PC-3 (cell line): ENCODE data around the gene DCAF8. TPM values are rescaled to one million over a fixed set of nuclear protein-coding genes. Genes with fewer than 3 reads are reported as not detected.
A peak's percentile ranks its signal among the peaks of the same experiment; 100 is the strongest.

Experiments
- ATAC-seq: fragments of 200-7000 bp; cut with Tn5 transposase; 2 replicates; pipeline ENCODE4 v1.9.1; 2020; ENCODE audit warnings: mild to moderate bottlenecking, moderate library complexity
- BruUV-seq: library from RNA; stranded (reverse); fragments of 400-500 nt; replicated peaks from 2 replicates; lab custom pipeline; 2021; lab: Mats Ljungman, UMichigan
- CTCF ChIA-PET: fragments of 300-600 bp; sonication (Branson Sonifier 250); formaldehyde crosslinking; loops from one replicate; lab custom pipeline; 2022; ENCODE audit warnings: antibody characterized with exemption; lab: Charles Lee
- POLR2A ChIA-PET: fragments of 300-600 bp; sonication (Branson Sonifier 250); formaldehyde crosslinking; loops from one replicate; lab custom pipeline; 2022; ENCODE audit warnings: antibody characterized with exemption; ENCODE audit not compliant: unreplicated experiment; lab: Charles Lee
- DNase-seq: peaks from one replicate; pipeline ENCODE4 v3.0.0-alpha.2; 2015
- H2AFZ ChIP-seq: fragments of 300-600 bp; sonication (generic); 2 replicates; pipeline ENCODE4 v1.6.0; 2016; ENCODE audit warnings: antibody characterized with exemption, low read length
- H3F3A ChIP-seq: fragments of 300-600 bp; sonication (generic); one replicate; pipeline ENCODE4 v1.6.0; 2017; ENCODE audit warnings: antibody characterized with exemption, low read length, control low read depth, mild to moderate bottlenecking; ENCODE audit not compliant: unreplicated experiment
- H3K27ac ChIP-seq: fragments of 300-600 bp; sonication (generic); 2 replicates; pipeline ENCODE4 v1.5.1; 2016; ENCODE audit warnings: mild to moderate bottlenecking, low read length
- H3K27me3 ChIP-seq: fragments of 300-600 bp; sonication (generic); 2 replicates; pipeline ENCODE4 v1.6.1; 2016; ENCODE audit warnings: low read length, mixed read lengths
- H3K36me3 ChIP-seq: fragments of 300-600 bp; sonication (generic); 2 replicates; pipeline ENCODE4 v1.6.1; 2016; ENCODE audit warnings: low read depth, mixed run types, low read length, mixed read lengths
- H3K4me1 ChIP-seq: fragments of 300-600 bp; sonication (generic); 2 replicates; pipeline ENCODE4 v1.5.1; 2016; ENCODE audit warnings: low read length; ENCODE audit not compliant: insufficient read depth
- H3K4me2 ChIP-seq: fragments of 300-600 bp; sonication (generic); 2 replicates; pipeline ENCODE4 v1.6.0; 2016; ENCODE audit warnings: low read length
- H3K4me3 ChIP-seq: fragments of 300-600 bp; sonication (generic); 2 replicates; pipeline ENCODE4 v1.5.1; 2016; ENCODE audit warnings: mild to moderate bottlenecking, low read length, mixed read lengths
- H3K79me2 ChIP-seq: fragments of 300-600 bp; sonication (generic); 2 replicates; pipeline ENCODE4 v1.6.1; 2017; ENCODE audit warnings: low read length, mixed read lengths
- H3K9ac ChIP-seq: fragments of 300-600 bp; sonication (generic); 2 replicates; pipeline ENCODE4 v1.6.0; 2016; ENCODE audit warnings: mild to moderate bottlenecking, low read length
- H3K9me2 ChIP-seq: fragments of 300-600 bp; sonication (generic); replicated peaks from 2 replicates; pipeline ENCODE4 v1.6.1; 2016; ENCODE audit warnings: mixed run types, low read length, mixed read lengths
- H3K9me3 ChIP-seq: fragments of 300-600 bp; sonication (generic); 2 replicates; pipeline ENCODE4 v1.6.1; 2016; ENCODE audit warnings: low read length, mixed read lengths
- H4K20me1 ChIP-seq: fragments of 300-600 bp; sonication (generic); 2 replicates; pipeline ENCODE4 v1.6.1; 2016; ENCODE audit warnings: low read length, mixed read lengths
- CTCF ChIP-seq: fragments of 300-600 bp; sonication (generic); conservative IDR thresholded peaks from 2 replicates; pipeline ENCODE4 v1.5.1; 2017; ENCODE audit warnings: antibody characterized with exemption, low read depth, mild to moderate bottlenecking, low read length
- EZH2 ChIP-seq: fragments of 300-600 bp; sonication (generic); IDR thresholded peaks from one replicate; pipeline ENCODE4 v1.6.1; 2017; ENCODE audit warnings: antibody characterized with exemption, mild to moderate bottlenecking, low read length; ENCODE audit not compliant: unreplicated experiment
- EZH2phosphoT487 ChIP-seq: fragments of 300-600 bp; sonication (generic); IDR thresholded peaks from 2 replicates; pipeline ENCODE4 v1.6.1; 2018; ENCODE audit warnings: mild to moderate bottlenecking, antibody characterized with exemption, low read length, borderline replicate concordance
- intact Hi-C: fragments of 100-400 bp; cut with micrococcal nuclease; formaldehyde crosslinking; loops from 2 replicates; pipeline ENCODE4 v1.9.0; 2023
- total RNA-seq: library from RNA; depleted of rRNA; stranded (reverse); fragments of >200 nt; gene quantifications from 2 replicates; pipeline ENCODE4 v1.2.3, GENCODE V29; 2014

DCAF8 gene
- total RNA-seq, 1 experiment from 2014 or later, result 122 TPM

- H3K27ac ChIP-seq, result no peak overlapping the region
- no peaks in the 10 kb centered on the region for H4K20me1 ChIP-seq
- no peaks in the 10 kb centered on the region for H3K27me3 ChIP-seq
- no peak overlapping the region for H3K4me3 ChIP-seq
- BruUV-seq, result no TSS peak
- no peak for TF ChIP-seq EZH2phosphoT487
- ChIA-PET CTCF (interaction anchor here (2.1 kb wide), 1 partner anchor 27 kb away, joined by 99 read pairs; no protein-coding TSS in a partner anchor), POLR2A (no interaction called here)
- intact Hi-C loops, result loop anchor here (2.0 kb wide), 1 partner anchor 53 kb away; no protein-coding TSS in a partner anchor
- no peak overlapping the region for H3K9ac ChIP-seq
- DNase-seq, result no peak
- H3K4me1 ChIP-seq, result peaks cover 9% of the 10 kb centered on the region; the same call in 1 of the 2 replicates
- no peaks in the 10 kb centered on the region for H3K79me2 ChIP-seq
- no peak for ATAC-seq
- no peaks in the 10 kb centered on the region for H3K9me3 ChIP-seq
- H2AFZ ChIP-seq, result no peak overlapping the region
- H3K36me3 ChIP-seq, result no peaks in the 10 kb centered on the region
- H3K9me2 ChIP-seq, result no peaks in the 10 kb centered on the region
- H3F3A ChIP-seq, result no peaks in the 10 kb centered on the region
- no peak overlapping the region for H3K4me2 ChIP-seq
These were observed 70.1 kb downstream of the DCAF8 start for GRCh38 chr1:160192234-160192633.

GRCh38 chr1:160191756-160192155 lies 70.6 kb downstream of the DCAF8 start:
- H3K4me1 ChIP-seq, result peaks cover 9% of the 10 kb centered on the region; the same call in 1 of the 2 replicates
- TF ChIP-seq EZH2phosphoT487 (no peak), CTCF (no peak), EZH2 (no peak)
- H3K9me2 ChIP-seq, result no peaks in the 10 kb centered on the region
- H3K9me3 ChIP-seq, result no peaks in the 10 kb centered on the region
- BruUV-seq, result no TSS peak
- no peaks in the 10 kb centered on the region for H3F3A ChIP-seq
- DNase-seq (no peak), ATAC-seq (no peak)
- H3K36me3 ChIP-seq, result no peaks in the 10 kb centered on the region
- H3K79me2 ChIP-seq, result no peaks in the 10 kb centered on the region
- no peak overlapping the region for H3K27ac ChIP-seq
- ChIA-PET CTCF (interaction anchor here (2.1 kb wide), 1 partner anchor 28 kb away, joined by 99 read pairs; no protein-coding TSS in a partner anchor), POLR2A (no interaction called here)
- no peaks in the 10 kb centered on the region for H3K27me3 ChIP-seq
- no peak overlapping the region for H3K4me2 ChIP-seq
- H3K4me3 ChIP-seq, result no peak overlapping the region
- no peak overlapping the region for H2AFZ ChIP-seq
- no peak overlapping the region for H3K9ac ChIP-seq
- intact Hi-C loops, result loop anchor here (2.0 kb wide), 1 partner anchor 53 kb away; no protein-coding TSS in a partner anchor
- H4K20me1 ChIP-seq, result no peaks in the 10 kb centered on the region

GRCh38 chr1:160189649-160190625 lies 72.4 kb downstream of the DCAF8 start, which contains the start of gene CASQ1:
CASQ1 (plus strand) TSS chr1:160190575; CDS start chr1:160190752, 177 bp downstream.
- ChIA-PET POLR2A (interaction anchor here (0.5 to 0.6 kb wide), 2 partner anchors 67 to 160 kb away, joined by 4 to 7 read pairs; no protein-coding TSS in a partner anchor), CTCF (no interaction called here)
- Histone ChIP-seq H3K27ac (no peak within 1 kb of the TSS), H3K9me2 (no peaks in the 10 kb centered on the region), H3F3A (no peaks in the 10 kb centered on the region), H2AFZ (no peak within 1 kb of the TSS), H3K4me3 (no peak within 1 kb of the TSS), H3K4me2 (no peak within 1 kb of the TSS), H4K20me1 (no peaks in the 10 kb centered on the region), H3K36me3 (no peaks in the 10 kb centered on the region), H3K4me1 (peaks cover 9% of the 10 kb centered on the region; the same call in 1 of the 2 replicates), H3K79me2 (no peaks in the 10 kb centered on the region), H3K9me3 (no peaks in the 10 kb centered on the region), H3K9ac (no peak within 1 kb of the TSS), H3K27me3 (no peaks in the 10 kb centered on the region)
- DNase-seq, result peak; percentile 51
- TF ChIP-seq EZH2, result no peak
- intact Hi-C loops, result no loop called here
- no TSS peak for BruUV-seq
- ATAC-seq, result peak; percentile 20
